ENCODE data around the gene TRMT1.

Gene TRMT1

GRCh38 chr19:13070425-13071140 is 46.0 kb downstream of the TRMT1 start:
- DNase-seq (ENCODE audit: low read depth in 2 of 2), result no peak

- no peak for DNase-seq (ENCODE audit: low read depth in 2 of 2)
Measured at GRCh38 chr19:13069415-13070359, 46.9 kb downstream of the TRMT1 start.

- no peak for DNase-seq (ENCODE audit: low read depth in 2 of 2)
Measured at GRCh38 chr19:13068085-13068846, 48.3 kb downstream of the TRMT1 start.

- DNase-seq (ENCODE audit: low read depth in 2 of 2), result no peak
Measured at GRCh38 chr19:13066933-13067807, 49.4 kb downstream of the TRMT1 start.

GRCh38 chr19:13066226-13066625 is 50.3 kb downstream of the TRMT1 start:
- DNase-seq (ENCODE audit: low read depth in 2 of 2), result no peak

- DNase-seq (ENCODE audit: low read depth in 2 of 2), result no peak
Measured at GRCh38 chr19:13064092-13064489, 52.4 kb downstream of the TRMT1 start.

- no peak for DNase-seq (ENCODE audit: low read depth in 2 of 2)
Measured at GRCh38 chr19:13063461-13064091, 53.0 kb downstream of the TRMT1 start.

GRCh38 chr19:13062317-13062716 is 54.2 kb downstream of the TRMT1 start:
- DNase-seq (ENCODE audit: low read depth in 2 of 2), result no peak

- peak; percentile 39 to 48 for DNase-seq (ENCODE audit: low read depth in 2 of 2)
Measured at GRCh38 chr19:13060964-13061927, 55.3 kb downstream of the TRMT1 start.

GRCh38 chr19:13060233-13060963 is 56.1 kb downstream of the TRMT1 start:
- DNase-seq (ENCODE audit: low read depth in 2 of 2), result no peak

- DNase-seq (ENCODE audit: low read depth in 2 of 2), result no peak
Measured at GRCh38 chr19:13058951-13059660, 57.4 kb downstream of the TRMT1 start.

GRCh38 chr19:13057744-13058143 is 58.8 kb downstream of the TRMT1 start:
- DNase-seq (ENCODE audit: low read depth in 2 of 2), result no peak

- no peak for DNase-seq (ENCODE audit: low read depth in 2 of 2)
Measured at GRCh38 chr19:13057147-13057572, 59.4 kb downstream of the TRMT1 start.

- DNase-seq (ENCODE audit: low read depth in 2 of 2), result no peak
Measured at GRCh38 chr19:13056052-13056660, 60.4 kb downstream of the TRMT1 start.

- DNase-seq (ENCODE audit: low read depth in 2 of 2), result no peak
Measured at GRCh38 chr19:13055213-13056051, 61.1 kb downstream of the TRMT1 start.

All from stimulated activated CD8-positive, alpha-beta memory T cell treated with anti-CD3 and anti-CD28 coated beads, Interleukin-15, amount 100 ng/mL, for 4 hours (primary cell).